GM12875 (cell line): ENCODE results near the gene TOMM20.

Source experiments
- H3K4me3 ChIP-seq: one replicate; pipeline ENCODE4 v1.5.1; 2011; ENCODE audit warnings: low read depth, low read length, control low read depth
- TF ChIP-seq, protein P1 (sequence below): IDR thresholded peaks from 2 replicates; pipeline ENCODE4 v1.5.1; 2011; ENCODE audit warnings: low read depth, mild to moderate bottlenecking, control low read depth, inconsistent platforms, low read length, moderate library complexity, borderline replicate concordance; ENCODE audit not compliant: insufficient read depth

The TOMM20 gene

DNA sequence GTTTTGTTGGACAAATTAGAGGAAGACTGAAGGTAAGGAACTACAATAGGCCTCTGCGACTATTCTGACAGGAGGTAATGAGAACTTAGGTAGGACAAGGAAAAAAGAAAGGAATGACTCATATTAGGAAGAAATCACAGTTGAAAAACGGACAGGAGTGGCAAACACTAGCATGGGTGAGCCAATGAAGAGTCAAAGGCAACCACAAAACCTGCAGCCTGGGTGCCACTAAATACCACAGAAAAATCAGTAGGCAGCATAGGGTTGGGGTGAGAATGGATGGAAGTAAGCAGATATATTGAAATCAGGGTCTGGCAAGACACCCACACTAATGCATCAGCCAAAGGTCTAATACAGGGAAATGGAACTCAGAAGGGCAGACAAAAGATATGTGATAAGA is 22.4 kb upstream of the TOMM20 start:
- TF ChIP-seq, protein P1, sequence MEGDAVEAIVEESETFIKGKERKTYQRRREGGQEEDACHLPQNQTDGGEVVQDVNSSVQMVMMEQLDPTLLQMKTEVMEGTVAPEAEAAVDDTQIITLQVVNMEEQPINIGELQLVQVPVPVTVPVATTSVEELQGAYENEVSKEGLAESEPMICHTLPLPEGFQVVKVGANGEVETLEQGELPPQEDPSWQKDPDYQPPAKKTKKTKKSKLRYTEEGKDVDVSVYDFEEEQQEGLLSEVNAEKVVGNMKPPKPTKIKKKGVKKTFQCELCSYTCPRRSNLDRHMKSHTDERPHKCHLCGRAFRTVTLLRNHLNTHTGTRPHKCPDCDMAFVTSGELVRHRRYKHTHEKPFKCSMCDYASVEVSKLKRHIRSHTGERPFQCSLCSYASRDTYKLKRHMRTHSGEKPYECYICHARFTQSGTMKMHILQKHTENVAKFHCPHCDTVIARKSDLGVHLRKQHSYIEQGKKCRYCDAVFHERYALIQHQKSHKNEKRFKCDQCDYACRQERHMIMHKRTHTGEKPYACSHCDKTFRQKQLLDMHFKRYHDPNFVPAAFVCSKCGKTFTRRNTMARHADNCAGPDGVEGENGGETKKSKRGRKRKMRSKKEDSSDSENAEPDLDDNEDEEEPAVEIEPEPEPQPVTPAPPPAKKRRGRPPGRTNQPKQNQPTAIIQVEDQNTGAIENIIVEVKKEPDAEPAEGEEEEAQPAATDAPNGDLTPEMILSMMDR = no peak

DNA sequence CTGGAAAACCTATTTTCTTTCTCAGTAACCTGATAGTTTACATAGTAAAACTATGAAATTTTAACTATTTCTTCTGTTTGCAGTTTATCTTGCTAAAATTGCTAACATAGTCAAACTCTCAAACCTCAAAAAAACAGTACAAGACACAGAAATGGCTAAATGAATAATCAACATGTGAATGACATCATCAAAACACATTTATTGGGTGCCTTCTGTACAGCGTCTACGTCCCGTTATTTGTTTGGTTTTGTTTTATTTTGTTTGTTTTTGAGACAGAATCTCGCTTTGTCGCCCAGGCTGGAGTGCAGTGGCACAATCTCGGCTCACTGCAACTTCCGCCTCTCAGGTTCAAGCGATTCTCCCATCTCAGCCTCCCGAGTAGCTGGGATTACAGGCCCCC is 21.2 kb upstream of the TOMM20 start:
- H3K4me3 ChIP-seq = no peak overlapping the region
- TF ChIP-seq, protein P1 = no peak

More for the DNA sequence above, 22.4 kb upstream of the TOMM20 start:
- H3K4me3 ChIP-seq = no peak overlapping the region

DNA sequence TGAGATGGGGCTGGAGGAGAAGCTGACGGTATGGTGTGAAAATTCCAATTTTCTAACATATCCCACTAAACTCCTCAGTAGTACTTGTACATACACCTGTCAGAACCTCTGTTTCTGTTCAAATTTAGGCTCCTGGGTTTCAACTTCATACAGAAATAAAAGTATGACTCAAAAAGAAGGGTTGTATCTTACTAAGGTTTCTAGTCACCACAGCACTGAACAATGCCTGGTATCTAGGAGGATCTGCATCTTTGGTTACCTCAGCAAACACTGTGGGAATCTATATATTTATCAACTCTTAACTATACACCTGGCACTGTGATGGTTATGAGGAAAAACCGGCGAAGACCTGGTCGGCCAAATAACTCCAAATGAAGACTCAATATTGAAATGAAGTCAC is 18.6 kb upstream of the TOMM20 start:
- H3K4me3 ChIP-seq = no peak overlapping the region
- TF ChIP-seq, protein P1 = no peak

DNA sequence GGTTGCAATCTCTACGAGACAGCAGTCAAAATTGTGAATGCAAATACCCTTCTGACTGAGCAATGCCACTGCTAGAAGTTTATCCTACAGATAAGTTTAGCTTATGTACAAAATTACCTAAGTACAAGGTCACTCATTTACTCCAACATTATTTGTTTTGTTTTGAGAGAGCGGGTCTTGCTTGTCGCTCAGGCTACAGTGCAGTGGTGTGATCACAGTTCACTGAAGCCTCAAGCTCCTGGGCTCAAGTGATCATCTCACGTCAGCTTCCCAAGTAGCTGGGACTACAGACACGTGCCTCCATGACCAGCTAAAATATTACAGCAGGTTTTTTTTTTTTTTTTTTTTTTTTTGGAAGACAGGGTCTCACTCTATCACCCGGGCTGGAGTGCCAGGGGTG is 17.0 kb upstream of the TOMM20 start:
- no peak overlapping the region for H3K4me3 ChIP-seq
- TF ChIP-seq, protein P1 = no peak

DNA sequence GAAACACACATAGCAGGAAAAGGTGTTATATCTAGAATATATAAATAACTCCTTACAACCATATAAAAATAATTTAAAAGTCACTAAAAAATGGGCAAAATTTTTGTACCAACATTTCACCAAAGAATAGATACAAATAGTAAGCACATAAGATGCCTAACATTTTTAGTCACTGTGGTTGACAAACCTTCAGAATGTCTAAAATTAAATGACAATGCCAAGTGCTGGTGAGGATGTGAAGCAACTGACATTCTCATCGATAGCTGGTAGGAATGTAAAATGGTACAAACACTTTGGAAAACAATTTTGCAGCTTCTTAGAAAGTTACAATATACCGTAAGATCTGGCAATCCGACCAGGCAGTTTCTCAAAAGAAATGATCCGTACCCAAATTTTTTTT is 14.4 kb upstream of the TOMM20 start:
- TF ChIP-seq, protein P1 = no peak

DNA sequence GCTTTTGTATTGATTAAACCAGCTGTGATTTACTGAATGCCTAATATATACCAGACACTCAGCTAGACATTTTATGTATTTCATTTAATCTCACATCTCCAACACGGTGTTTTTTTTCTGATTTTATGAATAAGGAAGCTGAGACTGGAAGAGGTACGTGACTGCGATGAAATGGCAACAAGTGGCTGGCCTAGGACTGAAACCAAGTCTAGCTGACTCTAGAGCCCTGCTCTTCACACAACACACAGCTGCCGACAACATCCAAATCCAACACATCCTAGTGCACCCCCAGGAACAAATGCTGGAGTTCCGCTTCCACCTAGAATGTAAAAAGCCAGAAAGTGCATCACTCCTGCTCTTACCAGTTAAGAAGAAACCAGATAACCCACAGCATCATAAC is 10.7 kb upstream of the TOMM20 start:
- H3K4me3 ChIP-seq = no peak overlapping the region
- TF ChIP-seq, protein P1 = no peak

More for the DNA sequence above, 14.4 kb upstream of the TOMM20 start:
- H3K4me3 ChIP-seq = no peak overlapping the region

DNA sequence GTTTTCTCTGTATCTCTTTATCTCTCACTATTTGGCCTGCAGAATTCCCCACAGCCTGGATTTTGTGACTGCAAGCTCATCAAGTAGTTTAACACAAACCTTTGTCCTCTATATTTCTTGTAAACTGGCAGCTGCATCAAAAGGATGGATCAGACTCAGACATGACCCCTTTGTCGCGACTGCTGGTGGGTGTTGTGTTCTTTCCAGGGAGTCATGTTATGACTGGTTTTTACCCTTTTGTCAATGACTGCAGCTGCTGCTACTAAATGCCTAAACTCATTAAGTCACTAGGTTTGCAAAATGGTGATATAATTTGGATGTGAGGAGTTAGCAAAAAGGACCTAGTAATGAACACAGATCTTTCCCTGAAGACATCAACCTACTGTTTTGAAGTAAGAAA is 10.2 kb upstream of the TOMM20 start:
- H3K4me3 ChIP-seq = no peak overlapping the region
- TF ChIP-seq, protein P1 = no peak
